Upper lobe of left lung (tissue), 6 donors: ENCODE data around the gene PRKD1. TPM values are rescaled to one million over a fixed set of nuclear protein-coding genes. Genes with fewer than 3 reads are reported as not detected.
A peak's percentile ranks its signal among the peaks of the same experiment; 100 is the strongest.

ENCODE experiments used
- ATAC-seq, 2 donors: fragments of 200-7000 bp; cut with Tn5 transposase; one replicate each; pipeline ENCODE4 v1.9.1; 2022; ENCODE audit warnings: mild to moderate bottlenecking in 2 of 2, moderate library complexity in 2 of 2; ENCODE audit not compliant: low FRiP score in 2 of 2
- DNase-seq, 2 donors: peaks; one replicate each; pipeline ENCODE4 v3.0.0-alpha.2; 2019 to 2020
- H3K27ac ChIP-seq, 4 donors: fragments of 200-600 bp; sonication (generic); one replicate each; pipeline ENCODE4 v1.5.1; 2016 to 2019
- H3K27me3 ChIP-seq, 4 donors: fragments of 200-600 bp; sonication (generic); one replicate each; pipeline ENCODE4 v1.5.1; 2017 to 2019
- H3K36me3 ChIP-seq, 4 donors: fragments of 200-600 bp; sonication (generic); one replicate each; pipeline ENCODE4 v1.5.1; 2016 to 2019
- H3K4me1 ChIP-seq, 4 donors: fragments of 200-600 bp; sonication (generic); one replicate each; pipeline ENCODE4 v1.5.1; 2018 to 2019
- H3K4me3 ChIP-seq, 4 donors: fragments of 200-600 bp; sonication (generic); one replicate each; pipeline ENCODE4 v1.5.1; 2017 to 2019; ENCODE audit warnings: mild to moderate bottlenecking in 2 of 4, moderate library complexity in 1 of 4
- H3K9me3 ChIP-seq, 4 donors: fragments of 200-600 bp; sonication (generic); one replicate each; pipeline ENCODE4 v1.5.1; 2018 to 2019
- EP300 ChIP-seq, 4 donors: sonication (generic); formaldehyde crosslinking; IDR thresholded peaks; one replicate each; pipeline ENCODE4 v1.5.1; 2017; ENCODE audit warnings: antibody characterized with exemption in 4 of 4, control low read depth in 2 of 4
- POLR2A ChIP-seq, 4 donors: fragments of 450-650 bp; IDR thresholded peaks; one replicate each; pipeline ENCODE4 v1.5.1; 2016 to 2017; ENCODE audit warnings: antibody characterized with exemption in 4 of 4, mild to moderate bottlenecking in 2 of 4
- POLR2AphosphoS5 ChIP-seq, 2 donors: sonication (generic); formaldehyde crosslinking; IDR thresholded peaks; one replicate each; pipeline ENCODE4 v1.5.1; 2017; ENCODE audit warnings: antibody characterized with exemption in 2 of 2
- WGBS, 2 donors: methylation state at CpG; one replicate each; pipeline ENCODE4 v1.1.5; 2017 to 2018; 5-methylcytosine and 5-hydroxymethylcytosine counted together
- total RNA-seq, 6 donors: library from RNA; depleted of rRNA in 4 of 6; stranded (reverse); fragments of >200 nt in 4 of 6; gene quantifications; one replicate each; pipeline versions ENCODE4 v1.1.0 to v1.2.1, GENCODE V29; 2016 to 2021
- TF ChIP-seq, protein P1 (sequence below), 6 experiments: fragments of 450-650 bp in 4 of 6; fragments of 200-600 bp in 2 of 6; sonication (generic) in 2 of 6; IDR thresholded peaks; one replicate each; pipeline ENCODE4 v1.5.1; 2016 to 2019; ENCODE audit warnings: antibody characterized with exemption in 6 of 6
- donor health status: DM: no; HTN: no; CAD: no; lungs with moderate emphysema.
- donor health status: DM: no; HTN: yes; CAD: no; lungs with severe emphysema.

The PRKD1 gene
- total RNA-seq, 6 donors from 2014 or later: 12.2 to 32.5 (median 15.2) TPM

DNA sequence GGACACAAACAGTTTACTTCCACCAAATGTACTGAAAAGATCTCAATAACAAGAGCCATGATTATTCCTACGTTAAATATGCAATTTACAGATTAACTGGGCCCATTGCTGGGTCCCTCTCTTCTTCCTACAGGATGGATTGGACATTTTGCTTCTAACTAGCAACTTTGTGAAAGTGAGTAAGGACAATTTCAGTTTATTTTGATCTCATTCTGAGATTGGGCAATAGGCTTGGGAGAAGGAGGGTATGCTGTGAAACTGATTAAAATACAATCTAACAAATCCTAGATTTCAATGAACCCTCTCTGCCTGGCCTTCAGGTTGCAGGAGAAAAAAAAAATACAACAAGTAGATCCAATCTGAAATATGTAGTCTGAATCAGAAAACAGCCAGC, 121.5 kb downstream of the PRKD1 start:
- Histone ChIP-seq H3K4me1 (peaks cover 7 to 21% (median 11%) of the 10 kb centered on the region in 4 donors), H3K4me3 (no peak overlapping the region), H3K27me3 (no peaks in the 10 kb centered on the region), H3K9me3 (no peaks in the 10 kb centered on the region), H3K27ac (no peak overlapping the region), H3K36me3 (no peaks in the 10 kb centered on the region)
- ATAC-seq (peak in 1 of 2 donors; percentile 27), DNase-seq (no peak)
- TF ChIP-seq EP300 (IDR thresholded peaks at IDR 0.05): no peak
- TF ChIP-seq, protein P1, sequence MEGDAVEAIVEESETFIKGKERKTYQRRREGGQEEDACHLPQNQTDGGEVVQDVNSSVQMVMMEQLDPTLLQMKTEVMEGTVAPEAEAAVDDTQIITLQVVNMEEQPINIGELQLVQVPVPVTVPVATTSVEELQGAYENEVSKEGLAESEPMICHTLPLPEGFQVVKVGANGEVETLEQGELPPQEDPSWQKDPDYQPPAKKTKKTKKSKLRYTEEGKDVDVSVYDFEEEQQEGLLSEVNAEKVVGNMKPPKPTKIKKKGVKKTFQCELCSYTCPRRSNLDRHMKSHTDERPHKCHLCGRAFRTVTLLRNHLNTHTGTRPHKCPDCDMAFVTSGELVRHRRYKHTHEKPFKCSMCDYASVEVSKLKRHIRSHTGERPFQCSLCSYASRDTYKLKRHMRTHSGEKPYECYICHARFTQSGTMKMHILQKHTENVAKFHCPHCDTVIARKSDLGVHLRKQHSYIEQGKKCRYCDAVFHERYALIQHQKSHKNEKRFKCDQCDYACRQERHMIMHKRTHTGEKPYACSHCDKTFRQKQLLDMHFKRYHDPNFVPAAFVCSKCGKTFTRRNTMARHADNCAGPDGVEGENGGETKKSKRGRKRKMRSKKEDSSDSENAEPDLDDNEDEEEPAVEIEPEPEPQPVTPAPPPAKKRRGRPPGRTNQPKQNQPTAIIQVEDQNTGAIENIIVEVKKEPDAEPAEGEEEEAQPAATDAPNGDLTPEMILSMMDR (IDR thresholded peaks at IDR 0.05): no peak
- TF ChIP-seq POLR2AphosphoS5 (IDR thresholded peaks at IDR 0.05): no peak
- TF ChIP-seq POLR2A (IDR thresholded peaks at IDR 0.05): no peak
- 76 to 77% methylated on average over 1 of the region's 1 CpG for WGBS, 2 donors

GRCh38 chr14:29805415-29806123, 122.1 kb downstream of the PRKD1 start:
- WGBS, 2 donors: 77 to 88% methylated on average over 4 of the region's 4 CpGs
- TF ChIP-seq POLR2AphosphoS5 (IDR thresholded peaks at IDR 0.05): no peak
- peak in 1 of 4 donors; percentile 67 for TF ChIP-seq EP300 (IDR thresholded peaks at IDR 0.05)
- no peak overlapping the region for H3K4me3 ChIP-seq
- H3K4me1 ChIP-seq: peaks cover 5 to 16% (median 6%) of the 10 kb centered on the region in 4 donors
- DNase-seq (peak in 1 of 2 donors; percentile 68), ATAC-seq (peak; percentile 55 to 90)
- no peak overlapping the region for H3K27ac ChIP-seq
- H3K9me3 ChIP-seq: no peaks in the 10 kb centered on the region
- H3K27me3 ChIP-seq: no peaks in the 10 kb centered on the region
- H3K36me3 ChIP-seq: no peaks in the 10 kb centered on the region

DNA sequence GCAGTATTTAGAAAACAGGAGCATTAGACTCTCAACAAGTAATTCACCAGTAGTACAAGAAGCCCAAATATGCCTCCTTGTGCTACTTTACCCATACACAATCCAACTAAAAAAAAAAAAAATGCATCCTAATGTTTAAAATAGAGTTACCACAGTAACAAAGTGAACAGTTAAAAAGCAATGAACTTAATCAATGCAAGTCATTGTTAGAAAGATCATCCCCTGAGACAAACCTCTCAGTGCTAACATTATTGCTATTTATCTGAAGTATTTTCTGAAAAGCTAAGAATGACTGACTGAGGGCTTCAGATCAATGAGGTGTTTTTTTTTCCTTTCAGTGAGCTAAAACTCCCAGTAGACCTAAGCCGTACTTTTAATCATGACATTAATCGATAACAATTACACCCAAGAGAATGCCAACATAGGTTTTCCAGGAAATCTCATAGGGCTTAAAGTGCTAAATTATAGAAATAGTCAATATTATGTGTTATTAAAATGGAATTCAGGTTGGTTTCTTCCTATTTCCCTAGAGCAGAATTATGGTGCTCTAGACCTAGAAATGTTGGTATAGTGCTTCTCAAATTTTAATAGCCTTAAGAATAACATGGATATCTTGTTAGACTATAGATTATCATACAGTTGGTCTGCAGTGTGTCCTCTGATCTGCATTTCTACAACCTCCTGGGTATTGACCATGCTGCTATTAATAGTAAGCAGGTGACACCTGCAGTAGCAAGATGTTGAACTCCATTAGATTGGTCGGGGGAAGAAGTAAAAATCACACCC, 123.0 kb downstream of the PRKD1 start:
- H3K4me1 ChIP-seq: peaks cover 0 to 13% (median 6%) of the 10 kb centered on the region in 4 donors
- H3K9me3 ChIP-seq: no peaks in the 10 kb centered on the region
- no peaks in the 10 kb centered on the region for H3K27me3 ChIP-seq
- 93 to 94% methylated on average over 3 of the region's 3 CpGs for WGBS, 2 donors
- TF ChIP-seq POLR2AphosphoS5 (IDR thresholded peaks at IDR 0.05) (no peak), POLR2A (IDR thresholded peaks at IDR 0.05) (no peak)
- TF ChIP-seq, protein P1 (IDR thresholded peaks at IDR 0.05): no peak
- H3K36me3 ChIP-seq: no peaks in the 10 kb centered on the region
- DNase-seq (no peak), ATAC-seq (no peak)
- no peak overlapping the region for H3K27ac ChIP-seq
- H3K4me3 ChIP-seq: no peak overlapping the region

- DNase-seq (no peak), ATAC-seq (no peak)
- Histone ChIP-seq H3K9me3 (no peaks in the 10 kb centered on the region), H3K36me3 (no peaks in the 10 kb centered on the region), H3K27ac (no peak overlapping the region), H3K4me3 (no peak overlapping the region), H3K4me1 (peaks cover 0 to 7% (median 6%) of the 10 kb centered on the region in 4 donors), H3K27me3 (no peaks in the 10 kb centered on the region)
- TF ChIP-seq EP300 (IDR thresholded peaks at IDR 0.05) (no peak), POLR2AphosphoS5 (IDR thresholded peaks at IDR 0.05) (no peak), POLR2A (IDR thresholded peaks at IDR 0.05) (no peak)
- TF ChIP-seq, protein P1 (IDR thresholded peaks at IDR 0.05): no peak
These were observed 124.6 kb downstream of the PRKD1 start for GRCh38 chr14:29803045-29803444.

DNA sequence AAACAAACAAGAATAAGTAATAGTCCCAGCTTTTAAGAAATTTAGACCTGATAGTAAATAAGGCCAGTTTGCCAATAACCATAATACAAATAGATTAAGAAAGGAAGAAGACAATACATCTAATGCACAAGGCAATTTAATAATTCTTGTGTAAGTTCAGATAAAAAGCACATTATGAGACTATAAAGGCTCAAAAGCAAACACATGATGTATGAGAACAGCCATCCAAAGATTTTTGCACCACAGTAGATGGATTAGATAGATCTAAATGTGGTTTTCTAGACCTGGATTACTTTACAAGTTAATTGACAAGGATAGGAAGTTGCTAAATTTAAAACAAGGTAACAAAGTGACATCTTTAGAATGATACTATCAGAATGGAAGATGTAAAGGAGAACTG, 125.4 kb downstream of the PRKD1 start:
- DNase-seq (no peak), ATAC-seq (no peak)
- Histone ChIP-seq H3K4me3 (no peak overlapping the region), H3K27ac (no peak overlapping the region), H3K36me3 (no peaks in the 10 kb centered on the region), H3K9me3 (no peaks in the 10 kb centered on the region), H3K4me1 (peaks cover 0 to 7% (median 6%) of the 10 kb centered on the region in 4 donors), H3K27me3 (no peaks in the 10 kb centered on the region)
- TF ChIP-seq, protein P1 (IDR thresholded peaks at IDR 0.05): no peak
- no peak for TF ChIP-seq POLR2A (IDR thresholded peaks at IDR 0.05)
- TF ChIP-seq POLR2AphosphoS5 (IDR thresholded peaks at IDR 0.05): no peak
- no peak for TF ChIP-seq EP300 (IDR thresholded peaks at IDR 0.05)
